ENCODE results near the gene TNIK.

Gene TNIK

GRCh38 chr3:171274222-171274621, 186.0 kb downstream of the TNIK start:
- DNase-seq, result no peak

GRCh38 chr3:171270541-171270940, 189.7 kb downstream of the TNIK start:
- no peak for DNase-seq

GRCh38 chr3:171269542-171269941, 190.7 kb downstream of the TNIK start:
- DNase-seq, result no peak

GRCh38 chr3:171268677-171269076, 191.5 kb downstream of the TNIK start:
- no peak for DNase-seq

GRCh38 chr3:171267104-171267503, 193.1 kb downstream of the TNIK start:
- no peak for DNase-seq

GRCh38 chr3:171266740-171267073, 193.5 kb downstream of the TNIK start:
- DNase-seq, result no peak

GRCh38 chr3:171266034-171266739, 194.0 kb downstream of the TNIK start:
- no peak for DNase-seq

- DNase-seq, result no peak
Measured at GRCh38 chr3:171264758-171265157, 195.4 kb downstream of the TNIK start.

GRCh38 chr3:171262431-171262830, 197.8 kb downstream of the TNIK start:
- DNase-seq, result no peak

- DNase-seq, result no peak
Measured at GRCh38 chr3:171261487-171261886, 198.7 kb downstream of the TNIK start.

- DNase-seq, result no peak
Measured at GRCh38 chr3:171260899-171261298, 199.3 kb downstream of the TNIK start.

- DNase-seq, result no peak
Measured at GRCh38 chr3:171260466-171260865, 199.7 kb downstream of the TNIK start.

- DNase-seq, result no peak
Measured at GRCh38 chr3:171258316-171258715, 201.9 kb downstream of the TNIK start.

GRCh38 chr3:171257251-171258203, 202.7 kb downstream of the TNIK start:
- no peak for DNase-seq

GRCh38 chr3:171256445-171257250, 203.6 kb downstream of the TNIK start:
- DNase-seq, result no peak

- no peak for DNase-seq
Measured at GRCh38 chr3:171255236-171255806, 204.9 kb downstream of the TNIK start.

- no peak for DNase-seq
Measured at GRCh38 chr3:171254315-171254714, 205.9 kb downstream of the TNIK start.

- DNase-seq, result no peak
Measured at GRCh38 chr3:171251835-171252234, 208.4 kb downstream of the TNIK start.

GRCh38 chr3:171250444-171250843, 209.8 kb downstream of the TNIK start:
- DNase-seq, result no peak

GRCh38 chr3:171249245-171249644, 211.0 kb downstream of the TNIK start:
- DNase-seq, result no peak

GRCh38 chr3:171248426-171249111, 211.6 kb downstream of the TNIK start:
- DNase-seq, result no peak

Measured in GF-D8 (cell line).